ENCODE results near the gene HDGF. TPM values are rescaled to one million over a fixed set of nuclear protein-coding genes. Genes with fewer than 3 reads are reported as not detected.

The HDGF gene
- 472 and 498 TPM in 2 replicates for total RNA-seq (2021)
- percentile 95 among the genes with signal in this experiment for Bru-seq, nascent RNA
- BruChase-seq, experiment 1, labeled RNA remaining after a 2-hour chase, result percentile 97 among the genes with signal in this experiment
- BruChase-seq, experiment 2, labeled RNA remaining after a 6-hour chase, result percentile 99 among the genes with signal in this experiment
- long read RNA-seq, transcript HDGF-201 (6 exons, 2,380 nt), result major isoform, 173 of 267 reads
- long read RNA-seq, partial matches to known transcripts, result 22 of 267 reads
- long read RNA-seq, other reads (novel, unspliced or antisense), result 72 of 267 reads

- TF ChIP-seq CTCF (conservative IDR thresholded peaks at IDR 0.05) (no peak), EZH2 (IDR thresholded peaks at IDR 0.05; ENCODE audit: low read depth) (no peak)
- BruUV-seq (replicated peaks), result no TSS peak
- Histone ChIP-seq H3K27me3 (ENCODE audit: insufficient read depth, low read depth) (no peaks in the 10 kb centered on the region), H3K36me3 (ENCODE audit: low read depth) (peaks cover 10% of the 10 kb centered on the region; the same call in 1 of the 2 replicates), H4K20me1 (ENCODE audit: insufficient read depth) (no peaks in the 10 kb centered on the region), H3F3A (ENCODE audit: insufficient read depth, low read depth) (peaks cover 49% of the 10 kb centered on the region), H3K4me2 (peak within 1 kb of the TSS; percentile 100), H2AFZ (peak within 1 kb of the TSS; percentile 97), H3K9me2 (ENCODE audit: insufficient read depth) (no peaks in the 10 kb centered on the region), H3K27ac (peak within 1 kb of the TSS; percentile 93), H3K4me1 (replicated peaks; ENCODE audit: insufficient read depth) (peaks cover 23% of the 10 kb centered on the region), H3K9me3 (ENCODE audit: insufficient read depth, low read depth) (no peaks in the 10 kb centered on the region), H3K4me3 (peak within 1 kb of the TSS; percentile 95), H3K79me2 (ENCODE audit: low read depth) (peaks cover 74% of the 10 kb centered on the region)
- DNase-seq, result no peak
- POLR2A ChIA-PET (ENCODE audit: unreplicated experiment), result interaction anchor here (0.7 to 0.8 kb wide), 4 partner anchors 10 to 26 kb away, joined by 3 to 26 read pairs (median 3); partner anchors contain the start of genes MRPL24 and PRCC
- intact Hi-C loops (cut with micrococcal nuclease; ENCODE audit: unreplicated experiment), result loop anchor here (1.0 to 2.0 kb wide), 4 partner anchors 10 to 59 kb away; partner anchors contain the start of genes ISG20L2, METTL25B, MRPL24 and PRCC
- CTCF ChIA-PET, result interaction anchor here (0.6 to 0.8 kb wide), 2 partner anchors 66 to 108 kb away, joined by 3 to 5 read pairs; partner anchors contain the start of gene INSRR
Observed at GRCh38 chr1:156751451-156751756, at the start of gene HDGF. HDGF (minus strand) TSS chr1:156751675; CDS start chr1:156751429, 246 bp downstream.

GRCh38 chr1:156797212-156797871 is 45.9 kb upstream of the HDGF start:
- Histone ChIP-seq H3K4me2 (no peak overlapping the region), H3K9me3 (ENCODE audit: insufficient read depth, low read depth) (no peaks in the 10 kb centered on the region), H3K79me2 (ENCODE audit: low read depth) (no peaks in the 10 kb centered on the region), H3K4me3 (no peak overlapping the region), H4K20me1 (ENCODE audit: insufficient read depth) (peaks cover 19% of the 10 kb centered on the region), H3K4me1 (replicated peaks; ENCODE audit: insufficient read depth) (no peaks in the 10 kb centered on the region), H3K9me2 (ENCODE audit: insufficient read depth) (no peaks in the 10 kb centered on the region), H2AFZ (no peak overlapping the region), H3K27ac (no peak overlapping the region), H3K27me3 (ENCODE audit: insufficient read depth, low read depth) (no peaks in the 10 kb centered on the region), H3F3A (ENCODE audit: insufficient read depth, low read depth) (peaks cover 19% of the 10 kb centered on the region), H3K36me3 (ENCODE audit: low read depth) (peaks cover 12% of the 10 kb centered on the region)
- peak; percentile 90 for TF ChIP-seq CTCF (conservative IDR thresholded peaks at IDR 0.05)
- TF ChIP-seq EZH2 (IDR thresholded peaks at IDR 0.05; ENCODE audit: low read depth), result no peak
- peak; percentile 41 to 54 for DNase-seq
- ChIA-PET CTCF (interaction anchor here (0.9 to 1.0 kb wide), 2 partner anchors 62 to 71 kb away, joined by 3 to 5 read pairs; no protein-coding TSS in a partner anchor), POLR2A (ENCODE audit: unreplicated experiment) (no interaction called here)
- no TSS peak for BruUV-seq (replicated peaks)
- intact Hi-C loops (cut with micrococcal nuclease; ENCODE audit: unreplicated experiment), result loop anchor here (1.0 to 2.0 kb wide), 4 partner anchors 63 to 129 kb away; partner anchors contain the start of gene NTRK1

GRCh38 chr1:156796340-156797097 is 45.0 kb upstream of the HDGF start:
- BruUV-seq (replicated peaks), result no TSS peak
- Histone ChIP-seq H3K27me3 (ENCODE audit: insufficient read depth, low read depth) (no peaks in the 10 kb centered on the region), H3K27ac (no peak overlapping the region), H3K79me2 (ENCODE audit: low read depth) (no peaks in the 10 kb centered on the region), H4K20me1 (ENCODE audit: insufficient read depth) (peaks cover 19% of the 10 kb centered on the region), H2AFZ (no peak overlapping the region), H3K4me2 (no peak overlapping the region), H3K4me3 (no peak overlapping the region), H3F3A (ENCODE audit: insufficient read depth, low read depth) (peaks cover 19% of the 10 kb centered on the region; the same call in 1 of the 2 replicates), H3K9me2 (ENCODE audit: insufficient read depth) (no peaks in the 10 kb centered on the region), H3K9me3 (ENCODE audit: insufficient read depth, low read depth) (no peaks in the 10 kb centered on the region), H3K36me3 (ENCODE audit: low read depth) (peaks cover 15% of the 10 kb centered on the region), H3K4me1 (replicated peaks; ENCODE audit: insufficient read depth) (no peaks in the 10 kb centered on the region)
- intact Hi-C loops (cut with micrococcal nuclease; ENCODE audit: unreplicated experiment), result loop anchor here (1.0 to 2.0 kb wide), 4 partner anchors 64 to 130 kb away; partner anchors contain the start of gene NTRK1
- DNase-seq, result no peak
- TF ChIP-seq CTCF (conservative IDR thresholded peaks at IDR 0.05), result no peak
- no peak for TF ChIP-seq EZH2 (IDR thresholded peaks at IDR 0.05; ENCODE audit: low read depth)
- ChIA-PET POLR2A (ENCODE audit: unreplicated experiment) (no interaction called here), CTCF (interaction anchor here (0.9 to 1.0 kb wide), 2 partner anchors 63 to 70 kb away, joined by 3 to 5 read pairs; no protein-coding TSS in a partner anchor)

All from PC-9 (cell line).